Activated T-cell treated with anti-CD3 and anti-CD28 coated beads, Interleukin-2, amount 50 U/mL, for 4 hours (primary cell): ENCODE measurements around the gene GATA3. TPM values are rescaled to one million over a fixed set of nuclear protein-coding genes. Genes with fewer than 3 reads are reported as not detected.

Source experiments
- ATAC-seq, 2 donors: fragments of 200-7000 bp; cut with Tn5 transposase; one replicate each; pipeline ENCODE4 v1.10.0; 2021
- DNase-seq: peaks from one replicate; pipeline ENCODE4 v3.0.0-alpha.2; 2020
- H3K27me3 Mint-ChIP-seq: one replicate; pipeline ENCODE4 v1.8.0; 2021; ENCODE audit warnings: low read depth, mixed read lengths
- H3K36me3 Mint-ChIP-seq: one replicate; pipeline ENCODE4 v1.8.0; 2022; ENCODE audit warnings: mixed read lengths; ENCODE audit not compliant: insufficient read depth
- H3K4me1 Mint-ChIP-seq: one replicate; pipeline ENCODE4 v1.8.0; 2021; ENCODE audit warnings: low read depth, mixed read lengths
- H3K4me3 Mint-ChIP-seq: one replicate; pipeline ENCODE4 v1.8.0; 2021; ENCODE audit warnings: mild to moderate bottlenecking, moderate library complexity, mixed read lengths
- H3K9me3 Mint-ChIP-seq: one replicate; pipeline ENCODE4 v1.8.0; 2021; ENCODE audit warnings: mixed read lengths
- total RNA-seq, 3 donors: library from RNA; stranded (reverse); gene quantifications; one replicate each; pipeline ENCODE4 v1.2.1, GENCODE V29; 2021

Gene GATA3
- total RNA-seq, 3 donors from 2014 or later: 28.1 to 71.9 (median 42.1) TPM

DNA sequence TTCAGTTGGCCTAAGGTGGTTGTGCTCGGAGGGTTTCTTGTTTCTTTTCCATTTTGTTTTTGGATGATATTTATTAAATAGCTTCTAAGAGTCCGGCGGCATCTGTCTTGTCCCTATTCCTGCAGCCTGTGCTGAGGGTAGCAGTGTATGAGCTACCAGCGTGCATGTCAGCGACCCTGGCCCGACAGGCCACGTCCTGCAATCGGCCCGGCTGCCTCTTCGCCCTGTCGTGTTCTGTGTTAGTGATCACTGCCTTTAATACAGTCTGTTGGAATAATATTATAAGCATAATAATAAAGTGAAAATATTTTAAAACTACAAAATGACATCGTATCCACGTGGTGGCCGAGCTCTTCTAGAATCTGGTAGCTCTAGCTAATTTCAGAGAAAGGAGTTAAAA is 20.4 kb downstream of the GATA3 start:
- Mint-ChIP-seq H3K36me3 (peaks cover 51% of the 10 kb centered on the region), H3K4me1 (peaks cover 37% of the 10 kb centered on the region), H3K9me3 (no peaks in the 10 kb centered on the region), H3K27me3 (no peaks in the 10 kb centered on the region), H3K4me3 (no peak overlapping the region)
- DNase-seq (no peak), ATAC-seq (no peak)

DNA sequence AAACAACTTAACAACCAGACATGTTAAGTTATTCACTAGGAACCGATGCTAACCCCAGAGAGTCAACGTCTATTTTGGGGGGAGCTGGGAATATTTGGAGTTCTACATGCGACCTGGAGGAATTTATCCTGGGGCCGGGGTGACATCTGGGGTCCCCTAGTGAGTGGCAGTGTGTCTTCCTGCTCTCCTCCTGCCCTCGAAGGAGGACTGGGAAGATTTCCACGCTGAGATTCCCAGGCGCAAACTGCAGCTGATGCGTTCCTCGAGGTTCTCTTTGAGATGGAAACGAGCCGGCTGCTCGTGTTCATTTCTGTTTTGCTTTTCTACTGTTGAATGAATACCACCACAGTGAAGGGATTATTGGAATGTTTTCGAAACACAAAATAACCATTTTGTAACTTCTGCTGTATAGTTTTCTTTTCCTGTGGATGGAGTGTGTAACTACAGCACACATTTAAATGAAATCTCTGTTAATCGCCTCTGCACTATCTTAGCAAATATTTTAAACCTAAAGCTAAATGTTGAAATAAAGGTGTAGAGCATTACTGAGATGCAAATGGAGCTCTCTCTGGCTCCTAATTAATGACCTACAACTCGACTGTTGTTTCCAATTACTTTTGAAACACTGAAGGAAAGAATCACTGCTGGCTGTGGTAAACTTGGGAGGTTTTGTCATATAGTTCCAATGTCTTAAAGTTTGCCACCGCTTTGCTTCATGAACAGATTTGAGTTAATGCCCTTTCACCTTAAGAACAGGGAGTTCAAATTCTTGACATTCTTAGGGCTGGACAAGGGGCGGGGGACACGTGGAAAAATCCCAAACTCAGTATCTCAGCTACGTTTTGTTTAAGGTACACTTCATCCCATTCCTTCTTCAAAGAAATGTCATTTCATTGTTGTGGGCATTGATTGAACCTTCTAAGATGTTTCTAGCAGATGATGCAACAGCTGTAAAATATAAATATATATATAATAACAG is 21.1 kb downstream of the GATA3 start:
- Mint-ChIP-seq H3K36me3 (peaks cover 46% of the 10 kb centered on the region), H3K4me1 (peaks cover 30% of the 10 kb centered on the region), H3K4me3 (no peak overlapping the region), H3K9me3 (no peaks in the 10 kb centered on the region), H3K27me3 (no peaks in the 10 kb centered on the region)
- DNase-seq (no peak), ATAC-seq (no peak)

GRCh38 chr10:8076933-8077332 is 22.4 kb downstream of the GATA3 start:
- Mint-ChIP-seq H3K4me1 (peaks cover 18% of the 10 kb centered on the region), H3K36me3 (peaks cover 41% of the 10 kb centered on the region)
- ATAC-seq: no peak

GRCh38 chr10:8078027-8078426 is 23.5 kb downstream of the GATA3 start:
- Mint-ChIP-seq H3K36me3 (peaks cover 34% of the 10 kb centered on the region), H3K9me3 (no peaks in the 10 kb centered on the region), H3K4me3 (no peak overlapping the region), H3K27me3 (no peaks in the 10 kb centered on the region), H3K4me1 (peaks cover 12% of the 10 kb centered on the region)
- DNase-seq: no peak
- no peak for ATAC-seq

More at GRCh38 chr10:8076933-8077332, 22.4 kb downstream of the GATA3 start:
- H3K9me3 Mint-ChIP-seq: no peaks in the 10 kb centered on the region
- no peak for DNase-seq
- no peaks in the 10 kb centered on the region for H3K27me3 Mint-ChIP-seq
- H3K4me3 Mint-ChIP-seq: no peak overlapping the region

DNA sequence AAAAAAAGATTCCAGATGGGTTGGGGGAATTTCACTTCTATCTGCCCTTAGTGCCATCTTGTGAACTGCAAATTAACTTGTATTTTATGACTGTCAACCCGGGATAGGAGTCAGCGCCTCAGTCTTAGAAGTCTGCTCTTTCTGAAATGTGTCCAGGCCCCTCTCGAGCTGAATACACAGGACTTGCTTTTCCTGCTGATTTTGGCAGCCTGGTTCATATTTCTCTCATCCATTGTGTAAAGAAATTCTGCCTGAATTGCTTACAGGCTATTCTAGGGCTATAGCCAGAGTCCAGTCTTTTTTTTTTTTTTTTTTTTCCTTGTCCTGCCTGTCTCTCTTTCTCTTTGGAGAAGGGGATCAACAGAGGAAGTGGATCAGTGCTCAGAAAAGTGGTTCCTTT is 24.6 kb downstream of the GATA3 start:
- peaks cover 24% of the 10 kb centered on the region for H3K36me3 Mint-ChIP-seq
- ATAC-seq: no peak
- no peak for DNase-seq
- H3K27me3 Mint-ChIP-seq: no peaks in the 10 kb centered on the region
- no peak overlapping the region for H3K4me3 Mint-ChIP-seq
- no peaks in the 10 kb centered on the region for H3K9me3 Mint-ChIP-seq
- H3K4me1 Mint-ChIP-seq: peaks cover 3% of the 10 kb centered on the region

GRCh38 chr10:8084799-8085198 is 30.3 kb downstream of the GATA3 start:
- ATAC-seq: no peak
- H3K4me3 Mint-ChIP-seq: no peak overlapping the region

DNA sequence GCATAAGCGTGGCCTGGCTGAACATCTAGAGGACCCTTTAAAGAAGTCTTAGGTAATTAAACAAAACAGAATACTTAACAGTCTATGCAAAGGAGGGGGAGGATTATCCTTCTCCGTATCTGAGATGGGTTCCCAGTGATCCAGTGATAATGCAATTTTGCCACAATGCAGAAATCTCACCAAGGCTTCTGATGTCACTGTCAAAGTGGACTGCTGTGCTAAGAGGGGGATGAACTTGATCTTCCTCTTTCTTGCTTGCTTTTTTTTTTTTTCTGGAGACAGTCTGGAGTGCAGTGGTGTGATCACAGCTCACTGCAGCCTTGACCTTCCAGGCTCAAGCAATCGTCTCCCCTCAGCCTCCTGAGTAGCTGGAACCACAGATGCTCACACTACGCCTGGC is 30.8 kb downstream of the GATA3 start:
- no peak for DNase-seq
- Mint-ChIP-seq H3K9me3 (no peaks in the 10 kb centered on the region), H3K36me3 (peaks cover 7% of the 10 kb centered on the region), H3K4me3 (no peak overlapping the region), H3K4me1 (peaks cover 16% of the 10 kb centered on the region), H3K27me3 (no peaks in the 10 kb centered on the region)
- ATAC-seq: no peak

More at GRCh38 chr10:8084799-8085198, 30.3 kb downstream of the GATA3 start:
- no peak for DNase-seq
- no peaks in the 10 kb centered on the region for H3K9me3 Mint-ChIP-seq
- H3K4me1 Mint-ChIP-seq: peaks cover 16% of the 10 kb centered on the region
- H3K27me3 Mint-ChIP-seq: no peaks in the 10 kb centered on the region
- peaks cover 7% of the 10 kb centered on the region for H3K36me3 Mint-ChIP-seq

GRCh38 chr10:8086315-8086714 is 31.8 kb downstream of the GATA3 start:
- ATAC-seq (no peak), DNase-seq (no peak)
- no peaks in the 10 kb centered on the region for H3K27me3 Mint-ChIP-seq
- peaks cover 5% of the 10 kb centered on the region for H3K36me3 Mint-ChIP-seq
- no peaks in the 10 kb centered on the region for H3K9me3 Mint-ChIP-seq
- no peak overlapping the region for H3K4me3 Mint-ChIP-seq
- peaks cover 17% of the 10 kb centered on the region for H3K4me1 Mint-ChIP-seq

DNA sequence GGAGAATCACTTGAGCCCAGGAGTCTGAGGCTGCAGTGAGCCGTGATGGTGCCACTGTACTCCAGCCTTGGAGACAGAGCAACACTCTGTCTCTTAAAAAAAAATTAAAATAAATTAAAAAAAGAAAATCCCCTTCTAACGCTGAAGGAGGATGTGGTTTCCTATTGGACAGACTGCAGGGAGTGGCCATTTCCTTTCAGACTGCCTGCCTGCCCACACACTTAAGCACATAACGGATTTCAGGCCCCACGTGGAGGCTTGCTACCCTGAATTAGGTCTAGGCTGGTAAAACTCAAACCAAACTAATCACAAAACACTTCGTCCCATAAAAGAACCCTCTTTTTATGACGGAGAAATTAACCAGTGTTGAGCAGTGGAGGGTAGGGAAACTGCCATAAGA is 34.0 kb downstream of the GATA3 start:
- Mint-ChIP-seq H3K36me3 (peaks cover 6% of the 10 kb centered on the region), H3K9me3 (no peaks in the 10 kb centered on the region), H3K4me1 (peaks cover 16% of the 10 kb centered on the region), H3K27me3 (no peaks in the 10 kb centered on the region), H3K4me3 (no peak overlapping the region)
- no peak for DNase-seq
- peak; percentile 43 to 62 for ATAC-seq

GRCh38 chr10:8092428-8092827 is 37.9 kb downstream of the GATA3 start:
- peaks cover 15% of the 10 kb centered on the region for H3K4me1 Mint-ChIP-seq
- ATAC-seq: no peak
- H3K9me3 Mint-ChIP-seq: no peaks in the 10 kb centered on the region
- peaks cover 8% of the 10 kb centered on the region for H3K36me3 Mint-ChIP-seq
- DNase-seq: no peak
- H3K4me3 Mint-ChIP-seq: no peak overlapping the region
- H3K27me3 Mint-ChIP-seq: no peaks in the 10 kb centered on the region

DNA sequence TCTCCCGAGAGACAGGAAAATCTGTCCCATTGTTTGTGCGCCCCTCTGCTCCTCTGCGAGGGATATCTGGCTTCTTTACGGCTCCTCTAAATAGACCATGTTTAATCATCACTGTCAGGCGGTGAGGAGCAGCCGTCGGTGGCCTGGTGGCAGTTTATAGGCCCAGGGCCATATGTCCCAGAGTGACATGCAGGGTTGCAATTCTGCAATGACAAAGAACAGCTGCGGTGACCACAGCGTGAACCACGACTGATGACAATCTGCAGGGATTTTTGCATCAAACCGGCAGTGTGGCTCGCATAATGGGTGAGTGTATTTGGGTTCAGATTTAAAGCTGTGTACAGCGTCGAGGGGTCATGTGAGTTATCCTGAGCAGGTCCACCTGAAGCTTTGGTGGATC is 41.5 kb downstream of the GATA3 start:
- ATAC-seq: no peak
- H3K9me3 Mint-ChIP-seq: no peaks in the 10 kb centered on the region
- H3K4me3 Mint-ChIP-seq: no peak overlapping the region
- peaks cover 4% of the 10 kb centered on the region for H3K4me1 Mint-ChIP-seq
- DNase-seq: no peak
- H3K36me3 Mint-ChIP-seq: peaks cover 8% of the 10 kb centered on the region
- H3K27me3 Mint-ChIP-seq: no peaks in the 10 kb centered on the region

DNA sequence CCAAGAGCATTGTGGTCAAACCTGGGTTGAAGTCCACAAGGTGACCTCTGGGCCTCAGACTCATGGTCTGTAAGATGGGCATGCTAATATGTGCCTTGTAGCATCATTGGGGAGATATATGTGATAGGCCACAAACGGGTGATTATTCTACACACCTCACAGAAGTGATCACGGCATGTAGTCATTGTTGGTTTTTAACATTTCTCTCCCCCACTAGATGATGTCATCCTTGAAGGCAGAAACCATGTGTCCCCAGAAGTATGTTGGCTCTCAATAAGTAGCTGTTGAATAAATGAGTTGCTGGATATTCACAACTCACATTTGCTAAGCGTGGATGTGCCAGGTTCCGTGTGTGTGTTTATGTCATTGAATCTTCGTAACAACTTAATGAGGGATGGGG is 42.4 kb downstream of the GATA3 start:
- H3K9me3 Mint-ChIP-seq: no peaks in the 10 kb centered on the region

DNA sequence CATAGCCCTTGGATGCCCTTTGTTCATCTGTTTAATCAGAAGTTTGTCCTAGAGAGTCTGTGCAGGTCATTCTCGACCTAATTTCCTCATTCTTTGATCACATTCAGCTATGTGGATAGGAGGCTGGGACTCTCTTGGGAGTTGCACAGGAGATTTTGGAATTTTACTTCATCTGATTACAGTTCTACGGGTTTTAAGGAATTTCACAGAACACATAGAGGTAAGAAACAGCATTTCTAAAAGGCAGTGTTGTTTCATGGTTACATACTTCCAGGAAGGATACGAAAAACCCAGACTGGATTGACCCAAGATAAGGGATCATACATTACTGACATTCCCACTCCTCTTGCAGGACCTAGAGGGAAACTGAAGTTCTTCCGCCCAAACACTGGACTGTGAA is 45.9 kb downstream of the GATA3 start:
- Mint-ChIP-seq H3K4me1 (peaks cover 3% of the 10 kb centered on the region), H3K4me3 (no peak overlapping the region), H3K9me3 (no peaks in the 10 kb centered on the region), H3K36me3 (peaks cover 5% of the 10 kb centered on the region), H3K27me3 (no peaks in the 10 kb centered on the region)
- DNase-seq: no peak
- no peak for ATAC-seq

More for the DNA sequence above, 42.4 kb downstream of the GATA3 start:
- no peaks in the 10 kb centered on the region for H3K27me3 Mint-ChIP-seq
- peaks cover 3% of the 10 kb centered on the region for H3K4me1 Mint-ChIP-seq
- DNase-seq: no peak
- H3K36me3 Mint-ChIP-seq: peaks cover 8% of the 10 kb centered on the region
- H3K4me3 Mint-ChIP-seq: no peak overlapping the region
- ATAC-seq: no peak

DNA sequence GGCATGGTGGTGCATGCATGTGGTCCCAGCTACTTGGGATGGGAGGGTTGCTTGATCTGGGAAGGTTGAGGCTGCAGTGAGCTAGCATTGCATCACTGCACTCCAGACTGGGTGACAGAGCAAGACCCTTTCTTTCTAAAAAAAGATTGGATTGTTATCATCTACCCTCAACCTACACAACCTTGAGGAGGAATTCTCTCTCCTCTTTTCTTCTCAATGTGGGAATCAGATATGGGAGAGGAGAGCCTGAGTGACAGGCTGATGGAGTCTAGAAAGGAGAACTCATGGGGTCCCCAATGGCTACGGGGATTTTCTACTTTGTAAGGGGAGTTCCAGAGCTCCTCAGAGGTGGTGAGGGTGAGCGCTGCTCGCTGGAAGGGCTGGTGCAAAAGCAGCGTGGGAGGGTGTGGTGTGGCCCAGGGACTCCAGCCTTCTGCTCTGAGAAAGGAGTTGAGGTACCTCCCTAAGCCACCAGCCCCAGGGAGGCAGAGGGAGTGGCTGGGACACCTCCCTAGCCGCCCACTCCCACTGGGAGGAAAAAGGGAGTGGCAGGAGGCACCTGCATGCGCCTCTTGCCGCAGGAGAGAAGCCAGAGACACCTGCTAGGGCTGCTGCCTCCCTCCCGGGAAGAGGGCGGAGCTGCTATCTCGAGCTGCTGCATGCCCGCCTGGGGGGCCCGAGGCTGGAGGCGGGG is 48.4 kb downstream of the GATA3 start:
- Mint-ChIP-seq H3K27me3 (no peaks in the 10 kb centered on the region), H3K36me3 (peaks cover 3% of the 10 kb centered on the region), H3K4me1 (no peaks in the 10 kb centered on the region), H3K4me3 (no peak overlapping the region), H3K9me3 (no peaks in the 10 kb centered on the region)
- ATAC-seq (peak in 1 of 2 donors; percentile 34), DNase-seq (no peak)

GRCh38 chr10:8103543-8103942 is 49.1 kb downstream of the GATA3 start:
- Mint-ChIP-seq H3K9me3 (no peaks in the 10 kb centered on the region), H3K4me1 (no peaks in the 10 kb centered on the region), H3K4me3 (no peak overlapping the region), H3K36me3 (no peaks in the 10 kb centered on the region), H3K27me3 (no peaks in the 10 kb centered on the region)
- DNase-seq (no peak), ATAC-seq (no peak)
